WI38 (cell line): ENCODE measurements around the gene HSPB3.
"Not testable (repeated sequence)": the region's sequence is repeated elsewhere in the genome, so short reads cannot be mapped to it uniquely, and the experiment has no call there.

Experiments
- H3K4me3 ChIP-seq: 2 replicates; pipeline ENCODE4 v1.5.1; 2011; ENCODE audit warnings: low read depth, mild to moderate bottlenecking, control low read depth, low read length
- CTCF ChIP-seq: IDR thresholded peaks from 2 replicates; pipeline ENCODE4 v1.5.1; 2012; ENCODE audit warnings: low read depth, mild to moderate bottlenecking, control low read depth, low read length

The HSPB3 gene

GRCh38 chr5:54455413-54456157 is at the start of gene HSPB3:
TSS of gene HSPB3 (plus strand) at chr5:54455699. CDS start at chr5:54455790, 91 bp downstream.
- TF ChIP-seq CTCF: no peak

GRCh38 chr5:54411176-54411575 is 44.3 kb upstream of the HSPB3 start:
- TF ChIP-seq CTCF: no peak

More at GRCh38 chr5:54455413-54456157, at the start of gene HSPB3:
- H3K4me3 ChIP-seq: no peak within 1 kb of the TSS

GRCh38 chr5:54412913-54413312 is 42.6 kb upstream of the HSPB3 start:
- no peak for TF ChIP-seq CTCF
- no peak overlapping the region for H3K4me3 ChIP-seq

More at GRCh38 chr5:54411176-54411575, 44.3 kb upstream of the HSPB3 start:
- H3K4me3 ChIP-seq: no peak overlapping the region

- TF ChIP-seq CTCF: no peak
- H3K4me3 ChIP-seq: no peak overlapping the region
These were observed 40.4 kb upstream of the HSPB3 start for GRCh38 chr5:54415147-54415546.

- no peak for TF ChIP-seq CTCF
- no peak overlapping the region for H3K4me3 ChIP-seq
These were observed 39.5 kb upstream of the HSPB3 start for GRCh38 chr5:54415896-54416601.

- peak; percentile 43 for TF ChIP-seq CTCF
- not testable (repeated sequence) for H3K4me3 ChIP-seq
These were observed 35.7 kb upstream of the HSPB3 start for GRCh38 chr5:54419573-54420423.

- H3K4me3 ChIP-seq: not testable (repeated sequence)
These were observed 35.0 kb upstream of the HSPB3 start for GRCh38 chr5:54420511-54420910.
